Gastroesophageal sphincter (tissue), 3 donors: ENCODE results near the gene TMEM69.

Source experiments
- EP300 ChIP-seq: sonication (generic); formaldehyde crosslinking; IDR thresholded peaks from one replicate; pipeline ENCODE4 v1.6.1; 2017; ENCODE audit warnings: antibody characterized with exemption, mild to moderate bottlenecking
- POLR2A ChIP-seq, 2 donors: fragments of 450-650 bp; IDR thresholded peaks; one replicate each; pipeline ENCODE4 v1.6.1; 2017; ENCODE audit warnings: antibody characterized with exemption in 2 of 2, mild to moderate bottlenecking in 2 of 2, moderate library complexity in 1 of 2
- POLR2AphosphoS5 ChIP-seq: sonication (generic); formaldehyde crosslinking; IDR thresholded peaks from one replicate; pipeline ENCODE4 v1.6.1; 2017; ENCODE audit warnings: antibody characterized with exemption
- TF ChIP-seq, protein P1 (sequence below), 4 experiments: fragments of 200-600 bp in 2 of 4; fragments of 450-650 bp in 2 of 4; sonication (generic) in 1 of 4; IDR thresholded peaks; one replicate each; pipeline ENCODE4 v1.5.1; 2017 to 2019; ENCODE audit warnings: antibody characterized with exemption in 4 of 4, mild to moderate bottlenecking in 2 of 4, moderate library complexity in 2 of 4

DNA sequence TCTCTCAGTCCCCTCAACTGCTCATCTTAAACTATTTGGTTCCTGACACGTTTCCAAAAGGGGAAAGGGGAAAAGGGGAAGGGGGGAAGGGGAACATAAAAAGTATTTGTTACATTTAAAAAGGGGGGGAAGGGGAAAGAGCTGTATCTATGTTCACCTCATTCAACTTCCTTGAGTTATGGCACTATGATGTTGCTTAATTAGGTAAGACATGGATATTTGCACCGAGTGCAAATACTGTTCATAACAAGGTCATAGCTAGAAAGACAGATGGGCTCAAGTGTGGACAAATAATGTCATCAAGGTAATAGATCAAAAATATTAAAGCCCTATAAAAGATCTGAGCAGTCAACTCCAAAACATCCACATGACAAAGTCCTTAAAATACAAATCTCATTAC is 27.6 kb upstream of the TMEM69 start:
- TF ChIP-seq EP300 (no peak), POLR2A (IDR thresholded peaks at IDR 0.05) (no peak), POLR2AphosphoS5 (no peak)
- TF ChIP-seq, protein P1, sequence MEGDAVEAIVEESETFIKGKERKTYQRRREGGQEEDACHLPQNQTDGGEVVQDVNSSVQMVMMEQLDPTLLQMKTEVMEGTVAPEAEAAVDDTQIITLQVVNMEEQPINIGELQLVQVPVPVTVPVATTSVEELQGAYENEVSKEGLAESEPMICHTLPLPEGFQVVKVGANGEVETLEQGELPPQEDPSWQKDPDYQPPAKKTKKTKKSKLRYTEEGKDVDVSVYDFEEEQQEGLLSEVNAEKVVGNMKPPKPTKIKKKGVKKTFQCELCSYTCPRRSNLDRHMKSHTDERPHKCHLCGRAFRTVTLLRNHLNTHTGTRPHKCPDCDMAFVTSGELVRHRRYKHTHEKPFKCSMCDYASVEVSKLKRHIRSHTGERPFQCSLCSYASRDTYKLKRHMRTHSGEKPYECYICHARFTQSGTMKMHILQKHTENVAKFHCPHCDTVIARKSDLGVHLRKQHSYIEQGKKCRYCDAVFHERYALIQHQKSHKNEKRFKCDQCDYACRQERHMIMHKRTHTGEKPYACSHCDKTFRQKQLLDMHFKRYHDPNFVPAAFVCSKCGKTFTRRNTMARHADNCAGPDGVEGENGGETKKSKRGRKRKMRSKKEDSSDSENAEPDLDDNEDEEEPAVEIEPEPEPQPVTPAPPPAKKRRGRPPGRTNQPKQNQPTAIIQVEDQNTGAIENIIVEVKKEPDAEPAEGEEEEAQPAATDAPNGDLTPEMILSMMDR (IDR thresholded peaks at IDR 0.05) = no peak
